Right forelimb (tissue), 1 donor: ENCODE results near the gene NTM.

ENCODE experiments used
- DNase-seq: peaks from one replicate; pipeline ENCODE4 v3.0.0-alpha.2; 2018

NTM gene

DNA sequence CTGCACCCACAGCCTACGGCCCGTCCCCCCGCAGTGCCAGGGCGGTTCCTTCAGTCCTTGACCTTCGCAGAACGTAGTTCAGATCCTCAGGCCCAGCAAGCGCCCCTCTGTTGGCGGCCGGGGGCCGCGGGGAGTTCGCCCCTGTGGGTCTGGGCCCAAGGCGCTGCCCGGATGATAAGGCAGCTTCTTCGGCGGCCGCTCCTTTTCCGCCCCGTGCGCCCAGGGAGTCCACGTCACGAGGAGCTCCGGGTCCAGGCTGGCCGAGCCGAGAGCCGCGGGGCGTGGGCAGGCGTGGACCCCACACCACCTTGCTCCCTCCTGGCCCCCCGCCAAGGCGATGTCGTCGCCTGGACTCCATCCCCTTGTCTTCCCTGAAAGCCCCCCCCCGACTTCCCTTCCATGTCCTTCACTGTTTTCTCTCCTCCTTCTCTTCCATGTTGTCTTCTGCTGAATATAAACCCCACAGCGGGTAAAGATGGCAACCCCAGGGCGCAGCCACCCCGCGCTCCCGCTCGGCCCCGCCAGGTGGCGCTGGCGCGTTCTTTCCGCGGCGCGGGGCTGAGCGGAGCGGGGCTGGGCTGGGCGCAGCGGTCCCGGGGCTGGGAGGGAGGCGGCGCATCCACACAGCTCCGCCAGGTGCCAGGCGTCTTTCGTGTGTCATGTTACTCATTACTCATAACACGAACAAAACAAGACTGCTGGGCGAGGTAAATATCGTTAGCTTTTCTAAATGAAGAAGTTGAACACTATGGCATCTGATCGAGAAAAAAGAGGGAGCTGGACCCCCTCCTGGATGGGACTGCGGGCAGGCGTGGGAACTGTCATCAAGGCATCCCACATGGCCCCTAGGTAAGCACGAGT, 321.0 kb downstream of the NTM start:
- no peak for DNase-seq

DNA sequence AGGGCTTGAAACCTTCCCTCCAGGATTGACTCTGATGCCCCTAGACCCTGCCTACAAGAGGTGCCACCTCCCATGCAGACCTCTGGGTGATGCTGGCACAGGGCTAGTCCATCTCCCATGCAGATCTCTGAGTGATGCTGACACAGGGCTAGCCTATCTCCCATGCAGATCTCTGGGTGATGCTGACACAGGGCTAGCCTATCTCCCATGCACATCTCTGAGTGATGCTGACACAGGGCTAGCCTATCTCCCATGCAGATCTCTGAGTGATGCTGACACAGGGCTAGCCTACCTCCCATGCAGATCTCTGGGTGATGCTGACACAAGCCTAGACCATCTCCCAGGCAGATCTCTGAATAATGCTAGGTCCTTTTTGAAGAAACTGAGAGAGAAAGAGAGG, 321.7 kb downstream of the NTM start:
- no peak for DNase-seq

DNA sequence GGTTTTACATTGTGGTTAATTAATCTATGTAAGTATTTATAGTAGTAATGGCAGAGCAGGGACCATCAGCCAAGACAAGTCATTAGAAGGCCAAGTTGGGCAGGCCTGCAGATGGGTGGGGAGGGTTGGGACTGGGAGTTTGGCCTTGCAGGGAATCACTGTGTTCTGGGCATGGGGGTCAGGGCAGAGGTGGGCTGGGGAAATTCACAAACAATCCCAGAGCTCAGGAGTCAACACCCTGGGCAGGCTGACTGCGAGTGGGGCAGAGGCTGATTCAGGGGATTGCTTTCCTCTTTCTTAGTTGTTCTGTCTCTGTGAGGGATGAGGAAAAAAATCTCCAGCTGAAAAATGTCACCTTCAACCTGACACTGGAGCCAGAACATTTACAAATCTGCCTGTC, 322.5 kb downstream of the NTM start:
- DNase-seq, result no peak

DNA sequence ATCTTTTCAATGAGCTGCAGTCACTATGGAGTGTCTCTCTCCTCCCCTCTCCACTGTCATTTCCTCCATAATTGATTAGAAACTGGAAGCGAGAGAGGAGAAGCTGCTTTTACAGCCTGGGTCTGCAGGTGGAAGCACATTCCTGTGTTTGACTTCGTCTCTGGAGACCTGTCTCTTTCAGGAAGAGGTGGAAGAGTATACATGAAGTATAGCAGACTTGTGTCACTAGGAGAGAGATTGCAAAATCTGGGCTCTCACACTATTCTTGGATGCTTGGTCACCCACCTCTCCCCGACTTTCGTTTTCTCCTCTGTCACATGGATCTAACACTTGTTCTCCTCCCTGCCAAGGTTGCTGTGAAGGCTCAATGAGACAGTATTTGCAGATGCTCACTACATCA, 323.3 kb downstream of the NTM start:
- no peak for DNase-seq

DNA sequence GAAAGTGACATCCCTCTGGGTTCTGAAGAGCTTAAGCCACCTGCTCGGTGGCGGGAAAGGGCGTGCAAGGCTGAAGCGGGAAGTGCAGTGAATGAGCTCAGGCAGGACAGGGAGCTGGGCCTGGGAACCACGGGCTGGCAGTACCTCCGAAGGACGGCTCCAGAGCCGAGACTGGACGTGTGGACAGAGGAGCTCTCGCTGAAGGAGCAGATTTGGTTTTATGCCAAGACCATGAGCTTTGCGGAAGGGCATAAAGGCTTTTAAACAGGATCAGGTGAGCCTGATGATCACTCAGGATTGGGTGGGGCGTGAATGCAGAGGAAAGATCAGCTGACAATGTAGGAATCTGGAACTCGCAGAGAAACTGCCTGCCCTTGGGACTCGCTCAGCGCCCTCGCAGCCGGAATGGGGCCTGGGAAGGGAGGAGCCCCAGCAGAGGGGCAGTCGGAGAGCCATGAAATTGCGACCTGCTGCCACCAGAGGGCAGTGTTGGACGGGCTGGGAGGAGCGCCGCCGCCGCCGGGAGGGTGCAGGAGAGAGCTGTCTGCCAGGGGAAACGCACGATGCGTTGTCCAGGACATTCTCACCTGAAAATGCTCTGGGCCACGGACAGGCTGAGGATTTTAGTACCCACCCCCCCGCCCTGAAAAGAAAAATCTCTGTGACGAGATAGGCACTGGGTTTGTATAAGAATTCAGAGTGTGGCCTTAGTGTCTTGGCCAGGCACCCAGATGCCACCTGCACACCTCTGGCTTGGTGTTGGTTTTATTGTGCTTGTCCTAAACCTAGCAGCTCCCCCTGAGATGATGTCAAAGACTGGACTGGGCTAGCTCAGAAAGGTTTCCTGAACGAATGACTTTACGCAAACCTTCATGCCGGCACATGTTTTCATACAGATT, 324.4 kb downstream of the NTM start:
- peak; percentile 87 for DNase-seq

DNA sequence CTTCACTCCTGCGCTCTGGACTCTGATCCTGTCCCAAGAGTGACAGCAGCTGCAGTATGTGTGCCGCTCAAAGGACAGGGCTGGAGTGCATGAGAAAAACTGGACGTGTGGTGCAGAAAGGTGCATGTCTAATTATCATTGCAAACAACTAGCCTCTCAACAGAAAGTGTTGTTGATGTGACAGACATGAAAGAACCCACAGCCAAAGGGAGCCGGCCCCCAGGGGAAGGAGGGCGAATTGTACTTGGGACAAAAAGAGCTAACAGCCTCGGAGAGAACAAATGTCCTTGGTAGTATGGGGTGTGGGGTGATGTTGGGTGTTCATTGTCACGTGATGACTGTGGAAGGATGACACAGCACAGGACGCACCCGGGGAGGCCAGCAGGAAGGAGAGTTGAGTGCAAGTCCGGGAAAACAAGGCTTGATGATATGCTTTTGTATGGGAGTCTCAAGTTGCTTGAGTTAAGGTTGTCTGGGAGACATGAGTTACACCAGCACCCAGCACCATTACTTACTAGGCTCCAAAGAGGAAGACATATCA, 325.5 kb downstream of the NTM start:
- DNase-seq, result no peak

DNA sequence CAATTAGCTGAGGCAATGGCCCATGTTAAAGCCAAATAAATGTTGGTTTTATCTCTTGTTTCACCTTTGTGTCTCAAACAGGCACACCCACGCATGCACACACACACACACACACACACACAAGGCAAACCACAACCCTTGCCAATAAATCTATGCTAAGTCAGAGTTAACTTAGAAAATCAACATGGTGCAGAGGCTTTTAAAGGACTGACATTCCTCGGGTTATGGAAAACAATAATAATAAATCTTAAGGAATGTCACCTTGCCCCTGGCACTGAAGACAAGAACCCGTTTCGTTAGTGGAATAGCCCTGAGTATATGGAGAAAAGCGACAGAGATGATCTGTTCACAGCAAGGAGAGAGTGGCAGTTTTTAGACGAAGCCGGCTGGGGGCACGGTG, 326.3 kb downstream of the NTM start:
- DNase-seq, result no peak

DNA sequence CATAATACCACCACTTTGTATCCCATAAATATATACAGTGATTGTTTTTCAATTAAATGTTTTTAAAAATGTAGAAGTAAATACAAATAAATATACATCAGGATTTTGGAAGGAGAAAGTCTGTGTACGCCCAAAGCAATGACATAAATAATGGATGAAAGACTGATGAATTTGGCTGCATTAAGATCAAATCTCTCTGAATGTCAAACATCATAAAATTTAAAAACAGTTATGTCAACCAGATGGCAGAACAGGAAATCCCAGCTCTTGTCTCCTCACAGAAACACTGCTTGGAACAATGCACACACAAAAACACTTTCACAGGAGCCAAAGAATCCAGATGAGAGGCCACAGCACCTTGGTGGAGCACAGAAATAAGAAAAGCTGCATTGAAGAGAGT, 332.9 kb downstream of the NTM start:
- no peak for DNase-seq

DNA sequence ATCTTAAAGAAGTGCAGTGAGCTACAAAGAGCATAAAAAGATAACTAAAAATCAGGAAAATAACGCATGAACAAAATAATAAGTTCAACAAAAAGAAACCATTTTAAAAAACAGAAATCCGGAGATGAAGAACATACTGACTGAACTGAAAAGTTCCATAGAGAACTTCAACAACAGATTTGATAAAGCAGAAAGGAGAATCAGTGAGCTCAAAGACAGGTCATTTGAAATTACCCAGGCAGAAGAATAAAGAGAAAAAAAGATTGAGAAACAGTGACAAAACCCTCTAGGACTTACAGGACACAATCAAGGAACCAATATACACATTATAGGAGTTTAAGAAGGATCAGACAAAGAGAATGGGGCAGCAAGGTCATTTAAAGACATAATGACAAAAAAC, 334.3 kb downstream of the NTM start:
- DNase-seq, result no peak

DNA sequence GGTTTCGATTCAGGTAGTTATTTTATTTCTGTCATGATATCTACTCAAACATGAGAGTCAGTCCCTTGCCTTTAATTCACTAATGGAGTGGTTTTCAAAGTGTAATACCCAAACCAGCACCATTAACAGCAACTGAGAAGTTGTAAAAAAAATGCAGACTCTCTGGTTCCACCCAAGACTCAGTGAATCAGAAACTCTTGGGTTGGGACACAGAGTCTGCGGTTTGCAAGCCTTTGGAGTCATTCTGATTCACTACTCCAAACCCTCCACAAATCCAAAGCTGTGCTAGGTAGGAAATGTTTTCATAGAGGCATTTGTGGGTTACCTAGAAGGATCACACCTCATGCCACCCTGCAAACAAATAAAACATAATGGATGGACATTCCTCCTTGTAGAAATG, 340.1 kb downstream of the NTM start:
- no peak for DNase-seq

DNA sequence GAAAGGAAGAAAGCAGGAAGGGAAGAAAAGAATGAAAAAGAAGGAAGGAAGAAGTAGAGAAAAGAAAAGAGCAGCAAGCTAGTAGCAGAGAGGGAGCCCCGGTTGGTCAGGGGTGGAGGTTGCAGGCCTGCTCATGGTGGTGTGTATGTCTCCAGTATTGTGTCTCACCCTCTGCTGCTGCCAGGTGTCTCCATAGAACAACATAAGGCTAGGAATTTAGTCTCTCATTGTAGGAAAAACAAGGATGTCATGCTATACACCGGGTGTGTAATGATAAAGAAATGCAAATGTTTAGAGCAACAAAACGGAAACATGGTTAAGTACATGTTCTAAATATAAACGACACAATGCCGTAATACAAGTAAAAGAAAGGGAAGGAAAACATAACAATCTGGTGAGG, 342.5 kb downstream of the NTM start:
- no peak for DNase-seq

DNA sequence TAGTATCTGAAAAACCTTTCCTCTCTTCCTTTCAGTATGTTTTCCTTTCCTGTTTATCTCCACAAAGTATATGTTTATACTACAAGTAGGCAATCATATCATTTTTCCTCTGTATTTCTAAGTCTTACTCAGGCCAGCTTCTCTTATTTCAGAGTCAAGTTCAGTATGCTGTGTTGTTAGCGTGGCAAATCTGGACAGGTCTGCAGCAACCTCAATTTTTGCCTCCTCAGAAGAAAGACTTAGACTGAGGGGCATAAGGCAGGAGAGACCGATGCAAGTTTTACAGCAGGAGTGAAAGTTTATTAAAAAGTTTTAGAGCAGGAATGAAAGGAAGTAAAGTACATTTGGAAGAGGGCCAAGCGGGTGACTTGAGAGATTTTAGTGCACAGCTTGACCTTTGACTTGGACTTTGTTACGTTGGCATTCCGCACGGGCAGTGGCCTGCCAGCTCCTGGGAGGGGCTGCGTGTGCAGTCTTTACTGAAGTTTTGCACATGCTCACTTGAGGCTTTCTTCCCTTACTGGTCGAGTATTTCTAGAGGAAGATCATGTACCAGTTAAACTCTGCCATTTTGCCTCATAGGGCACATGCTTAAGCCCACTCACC, 343.2 kb downstream of the NTM start:
- DNase-seq, result no peak

DNA sequence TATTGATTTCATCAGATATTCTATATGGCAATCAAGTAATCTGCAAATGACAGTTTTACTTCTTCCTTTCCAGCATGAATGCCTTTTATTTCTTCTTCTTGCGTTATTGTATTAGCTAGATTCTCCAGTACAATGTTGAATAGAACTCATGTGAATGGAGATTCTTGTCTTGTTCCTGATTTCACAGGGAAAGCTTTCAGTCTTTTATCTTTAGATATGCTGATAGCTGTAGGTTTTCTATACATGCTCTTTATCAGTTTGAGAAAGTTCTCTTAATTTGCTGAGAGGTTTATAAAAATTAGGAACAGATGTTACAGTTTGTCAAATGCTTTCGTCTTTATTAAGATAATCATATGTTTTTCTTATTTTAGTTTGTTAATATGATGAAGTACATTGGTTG, 347.2 kb downstream of the NTM start:
- DNase-seq, result no peak

DNA sequence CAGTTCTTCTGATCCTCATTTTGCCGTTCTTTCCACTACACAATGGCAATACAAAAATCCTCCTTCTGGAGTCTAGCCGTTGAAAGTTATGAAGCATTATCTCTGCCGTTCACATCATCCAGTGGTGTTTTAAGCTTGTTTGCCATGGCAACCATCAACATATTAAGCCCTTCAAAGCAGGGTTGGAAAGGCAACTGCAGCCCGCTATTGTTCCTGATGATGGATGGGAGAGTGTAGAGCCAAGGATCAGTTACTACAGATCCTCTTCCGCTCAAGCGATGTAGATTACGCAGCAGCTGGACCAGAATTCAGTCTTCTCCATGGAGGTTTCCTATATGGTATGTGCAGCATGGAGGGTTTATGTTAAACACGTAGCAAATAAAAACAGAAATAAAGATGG, 352.7 kb downstream of the NTM start:
- DNase-seq, result no peak

DNA sequence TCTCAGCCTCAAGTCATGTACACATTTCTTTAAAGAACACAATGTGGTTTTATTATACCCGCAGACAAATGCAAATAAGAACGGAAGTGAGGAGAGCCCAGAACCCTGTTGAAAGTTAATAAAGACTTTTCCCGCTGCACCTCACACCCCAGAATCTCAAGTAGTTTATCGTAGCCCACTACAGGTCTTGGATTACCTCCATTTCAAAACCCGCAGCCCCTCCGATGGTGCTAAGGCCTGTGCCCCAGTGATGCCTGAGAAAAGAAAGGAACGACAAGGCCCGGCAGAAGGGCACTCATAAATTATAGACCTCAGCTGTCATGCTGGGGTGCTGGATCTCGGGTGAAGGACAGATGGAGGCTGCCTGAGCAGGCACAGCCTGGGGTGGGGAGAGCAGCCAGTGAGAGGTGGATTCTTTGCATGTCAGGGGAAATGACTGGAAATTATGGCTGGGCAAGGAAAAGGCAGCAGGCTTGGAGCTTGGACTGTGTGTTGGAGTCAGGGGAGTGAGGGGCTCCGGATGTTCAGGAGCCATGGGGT, 354.1 kb downstream of the NTM start:
- no peak for DNase-seq

DNA sequence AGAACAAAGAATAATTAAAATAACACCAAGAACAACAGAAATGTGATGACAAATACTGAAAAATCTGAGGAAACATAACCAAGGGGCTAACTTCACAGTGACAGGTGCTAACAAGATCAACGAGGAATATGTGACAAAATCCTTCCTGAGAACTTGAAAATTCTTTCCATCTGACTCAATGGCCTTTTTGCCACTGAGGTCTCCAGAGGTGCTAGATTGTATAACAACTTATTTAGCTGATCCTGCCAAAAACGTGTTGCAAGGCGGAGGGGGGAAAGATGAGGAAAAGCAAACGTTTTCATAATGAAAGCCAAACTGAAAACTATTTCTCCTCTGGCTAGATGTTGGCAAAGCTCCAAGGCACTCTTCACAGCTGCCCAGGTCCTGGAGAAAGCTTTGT, 364.5 kb downstream of the NTM start:
- no peak for DNase-seq

DNA sequence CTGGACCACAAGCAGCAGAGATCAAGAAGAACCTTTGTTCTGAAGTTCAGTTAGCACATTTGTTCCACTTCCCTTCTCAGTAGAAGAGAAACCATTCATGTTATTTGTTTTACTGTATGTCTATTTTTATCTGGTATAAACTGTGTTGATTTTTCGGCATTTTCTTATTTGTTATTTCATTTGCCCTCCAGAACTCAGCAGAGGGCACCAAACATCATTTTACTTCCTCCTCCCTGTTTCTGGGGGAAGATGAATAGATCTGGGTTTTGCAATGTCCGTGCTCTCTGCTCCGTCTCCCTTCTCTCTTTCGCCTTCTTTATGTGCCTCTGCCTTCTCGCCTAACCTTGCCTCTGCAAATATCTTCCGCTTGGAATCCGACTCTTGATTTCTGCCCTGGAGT, 366.9 kb downstream of the NTM start:
- no peak for DNase-seq

DNA sequence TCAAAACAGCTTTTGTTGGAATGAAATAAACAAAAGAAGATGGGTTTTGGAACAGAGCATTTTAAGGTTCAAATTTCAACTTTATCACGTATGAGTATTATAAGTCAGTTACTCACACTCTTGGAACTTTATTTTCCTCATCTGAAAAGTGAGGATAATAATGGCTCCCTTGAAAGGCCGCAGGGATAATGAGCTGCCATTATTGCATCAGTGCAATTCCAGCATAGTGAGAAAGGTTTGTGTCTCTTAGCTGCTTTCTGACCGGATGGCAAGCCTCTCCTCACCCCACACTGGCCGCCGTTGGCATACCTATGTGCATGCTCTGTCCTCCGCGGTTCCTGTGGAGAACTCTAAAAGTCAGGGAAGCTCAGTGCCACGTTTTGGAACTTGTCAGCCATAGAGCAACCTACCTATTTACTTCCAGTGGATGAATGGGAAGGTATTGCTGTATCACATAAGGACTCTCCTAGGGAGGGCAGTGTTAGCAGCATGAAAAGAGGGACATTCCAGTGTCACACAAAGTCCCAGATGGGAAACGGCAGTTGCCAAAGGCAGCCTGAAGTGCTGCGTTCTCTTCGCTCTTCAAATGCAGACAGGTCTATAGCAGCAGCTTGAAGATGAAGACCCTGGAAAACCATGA, 368.9 kb downstream of the NTM start:
- no peak for DNase-seq

DNA sequence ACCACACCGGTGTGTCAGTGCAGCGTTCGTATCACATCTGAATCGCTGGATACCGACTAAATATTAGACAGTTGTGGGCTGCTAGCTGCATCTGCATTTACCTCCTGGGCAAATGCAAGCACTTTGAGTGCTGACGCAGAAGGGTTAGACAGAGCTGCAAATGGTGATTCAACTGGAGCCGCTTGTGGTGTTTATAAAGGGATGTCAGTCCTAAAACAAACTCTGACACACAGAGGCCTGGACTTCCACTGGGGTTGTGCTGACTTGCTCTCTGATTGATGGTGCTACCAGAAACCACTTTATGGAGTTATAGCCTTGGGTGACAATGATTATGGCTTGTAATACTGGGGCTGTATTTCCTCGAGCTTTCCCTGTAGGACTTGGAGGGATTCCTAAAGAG, 374.4 kb downstream of the NTM start:
- DNase-seq, result no peak

DNA sequence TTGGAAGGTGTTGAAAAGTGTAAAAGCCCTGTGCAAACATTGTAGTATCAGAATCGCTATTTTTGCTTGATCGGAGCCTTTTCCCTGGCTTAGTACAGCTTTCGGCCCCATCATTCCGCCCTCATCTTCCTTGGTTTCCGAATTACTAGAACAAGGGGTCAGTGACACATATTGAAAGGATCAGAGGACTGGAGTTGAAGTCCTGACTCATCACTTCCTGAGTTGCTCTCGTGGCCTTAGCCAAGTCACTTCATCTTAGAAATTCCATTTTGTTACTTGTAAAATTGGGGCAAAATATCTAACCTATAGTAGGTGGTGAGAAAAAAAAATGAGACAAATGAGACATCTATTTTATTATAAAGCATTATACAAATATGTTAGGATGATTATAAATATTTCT, 375.0 kb downstream of the NTM start:
- no peak for DNase-seq

DNA sequence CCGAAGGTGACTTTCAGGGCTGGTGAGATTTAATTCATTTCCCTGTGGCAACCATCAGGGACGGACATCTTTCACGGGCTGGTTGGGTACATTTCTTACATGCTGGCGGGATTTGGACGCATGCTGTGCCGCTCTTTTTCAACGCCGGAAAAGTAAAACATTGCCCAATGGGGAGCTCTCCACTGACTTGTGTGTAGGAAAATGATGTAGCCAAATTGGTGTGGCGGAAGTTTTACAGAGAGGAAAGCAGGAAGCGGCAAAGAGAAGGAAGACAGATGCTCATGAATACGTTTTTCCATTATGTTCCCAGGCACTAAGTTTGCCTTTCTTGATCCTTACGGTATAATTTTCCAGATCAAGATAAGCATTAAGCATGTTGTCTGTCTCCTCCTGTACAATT, 375.8 kb downstream of the NTM start:
- no peak for DNase-seq

DNA sequence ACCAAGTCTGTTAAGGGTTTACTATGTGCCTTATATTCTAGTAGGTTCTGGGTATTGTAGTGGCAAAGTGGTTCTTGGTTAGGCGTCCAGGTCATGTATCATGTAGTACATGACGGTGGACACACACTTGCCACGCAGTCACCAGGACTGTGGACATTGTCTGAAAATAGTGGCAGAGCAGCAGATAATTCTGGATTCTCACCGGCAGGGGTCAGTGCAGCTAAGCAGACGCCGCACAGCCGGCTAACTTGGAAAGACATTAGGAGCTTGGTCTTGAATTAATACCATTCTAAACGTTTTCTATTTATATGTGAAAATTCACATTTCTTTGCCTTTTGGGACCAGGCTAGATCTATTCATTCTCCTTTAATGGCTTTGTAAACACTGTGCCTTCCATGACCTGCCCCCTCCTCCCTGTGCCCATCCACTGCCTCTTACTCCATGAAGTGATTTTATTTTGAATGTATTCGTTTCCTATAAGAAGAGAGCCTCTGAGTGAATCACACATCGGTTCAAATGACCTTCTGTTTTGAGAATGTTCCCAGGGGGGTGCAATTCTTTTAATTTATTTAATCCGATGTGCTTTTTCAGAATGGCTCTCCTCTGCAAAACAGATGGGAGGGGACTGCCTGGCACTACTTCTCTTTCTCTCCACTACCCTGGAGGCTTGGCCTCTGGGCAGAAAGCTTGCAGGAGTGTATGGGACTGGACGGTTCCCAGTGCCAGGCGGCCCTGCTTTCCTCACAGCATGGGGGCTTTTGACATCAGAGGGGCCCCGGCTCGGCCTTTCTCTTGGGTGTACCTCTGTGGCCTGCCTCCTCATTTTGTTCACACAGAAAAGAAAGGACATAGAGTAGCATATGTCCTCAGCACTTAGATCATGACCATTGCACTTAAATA, 378.0 kb downstream of the NTM start:
- DNase-seq, result peak; percentile 80
